K562 (cell line): ENCODE results near the gene ZNRD2. TPM values are rescaled to one million over a fixed set of nuclear protein-coding genes. Genes with fewer than 3 reads are reported as not detected.

Experiments used
- ATAC-seq: fragments of 200-7000 bp; cut with Tn5 transposase; 3 replicates; pipeline ENCODE4 v1.9.1; 2020; ENCODE audit warnings: moderate library complexity
- BruUV-seq: library from RNA; stranded (reverse); fragments of 400-500 nt; replicated peaks from 2 replicates; lab custom pipeline; 2021; lab: Mats Ljungman, UMichigan
- CTCF ChIA-PET: fragments of 300-600 bp; formaldehyde crosslinking; extraction: SDS; loops from one replicate; lab custom pipeline; 2021; ENCODE audit warnings: low intra/inter-chr PET ratio; lab: Yijun Ruan, JAX
- POLR2A ChIA-PET: fragments of 300-600, 350-650 bp; sonication (Branson Sonifier 250); formaldehyde crosslinking; extraction: SDS; loops from one replicate; lab custom pipeline; 2021; ENCODE audit warnings: antibody characterized with exemption, inconsistent platforms; lab: Yijun Ruan, JAX
- DNase-seq, 4 experiments: peaks; one replicate each; pipeline versions ENCODE4 v3.0.0 to v3.0.0-alpha.2; 2011 to 2018; ENCODE audit warnings: low spot score in 3 of 4, mixed read lengths in 3 of 4; ENCODE audit errors: extremely low read depth in 1 of 4
- FAIRE-seq: peaks from 2 replicates; lab custom pipeline; 2011; peaks lifted over from hg19 to GRCh38; lab: Jason Lieb, UNC
- H2AFZ ChIP-seq: 2 replicates; pipeline ENCODE4 v1.6.0; 2011; ENCODE audit warnings: low read depth, low read length, control low read depth, inconsistent platforms
- H3K27ac ChIP-seq: fragments of 200-600 bp; 3 replicates; pipeline ENCODE4 v1.8.0; 2011; ENCODE audit warnings: low read depth, mild to moderate bottlenecking, control low read depth, inconsistent platforms, low read length, moderate library complexity, mixed read lengths; ENCODE audit errors: extremely low read depth
- H3K27me3 ChIP-seq, 2 experiments: fragments of 300-600 bp in 1 of 2; 2 replicates in 1 of 2; 3 replicates in 1 of 2; pipeline versions ENCODE4 v1.6.0 to v1.8.0; 2011; ENCODE audit warnings: inconsistent platforms in 2 of 2, low read length in 2 of 2, mild to moderate bottlenecking in 1 of 2, mixed read lengths in 1 of 2, moderate library complexity in 1 of 2; ENCODE audit not compliant: control insufficient read depth in 2 of 2, insufficient read depth in 2 of 2
- H3K36me3 ChIP-seq: fragments of 300-600 bp; 3 replicates; pipeline ENCODE4 v1.8.0; 2011; ENCODE audit warnings: mild to moderate bottlenecking, low read length, inconsistent platforms; ENCODE audit not compliant: control insufficient read depth, insufficient read depth
- H3K4me1 ChIP-seq, 2 experiments: fragments of 200-600 bp in 1 of 2; replicated peaks in 1 of 2; 2 replicates in 1 of 2; 3 replicates in 1 of 2; pipeline versions ENCODE4 v1.5.1 to v1.8.0; 2011; ENCODE audit warnings: inconsistent platforms in 2 of 2, low read length in 2 of 2, mild to moderate bottlenecking in 1 of 2, mixed read lengths in 1 of 2, moderate library complexity in 1 of 2; ENCODE audit not compliant: control insufficient read depth in 2 of 2, insufficient read depth in 2 of 2
- H3K4me2 ChIP-seq: 2 replicates; pipeline ENCODE4 v1.6.1; 2011; ENCODE audit warnings: low read length, control low read depth, inconsistent platforms, mixed read lengths; ENCODE audit not compliant: insufficient read depth
- H3K4me3 ChIP-seq: fragments of 200-600 bp; sonication (generic), shearing (Covaris generic); 2 replicates; pipeline ENCODE4 v1.5.1; 2016; ENCODE audit warnings: control low read depth, inconsistent platforms
- H3K79me2 ChIP-seq: fragments of 200-600 bp; 3 replicates; pipeline ENCODE4 v1.8.0; 2011; ENCODE audit warnings: low read length, inconsistent platforms; ENCODE audit not compliant: control insufficient read depth, insufficient read depth
- H3K9ac ChIP-seq, 2 experiments: 2 replicates each; pipeline versions ENCODE4 v1.6.0 to v1.6.1; 2011; ENCODE audit warnings: low read depth in 2 of 2, low read length in 2 of 2, control low read depth in 1 of 2, inconsistent platforms in 1 of 2, mild to moderate bottlenecking in 1 of 2, mixed read lengths in 1 of 2; ENCODE audit not compliant: insufficient read depth in 1 of 2
- H3K9me1 ChIP-seq: one replicate; pipeline ENCODE4 v1.6.0; 2011; ENCODE audit warnings: inconsistent platforms, mild to moderate bottlenecking, low read length, moderate library complexity; ENCODE audit not compliant: control insufficient read depth, insufficient read depth
- H3K9me3 ChIP-seq: replicated peaks from 2 replicates; pipeline ENCODE4 v1.5.1; 2011; ENCODE audit warnings: low read depth, low read length, inconsistent platforms; ENCODE audit not compliant: control insufficient read depth, insufficient read depth
- H4K20me1 ChIP-seq: replicated peaks from 2 replicates; pipeline ENCODE4 v1.6.1; 2011; ENCODE audit warnings: low read length, inconsistent platforms, mixed read lengths; ENCODE audit not compliant: control insufficient read depth, insufficient read depth
- ZNF830 ChIP-seq: fragments of 250-450 bp; sonication (Bioruptor Pico); IDR thresholded peaks from 2 replicates; pipeline ENCODE4 v1.5.0; 2021; ENCODE audit warnings: mild to moderate bottlenecking
- WGBS: fragments of 100-300 bp; shearing (Covaris generic); methylation state at CpG from one replicate; pipeline ENCODE4 v1.1.6; 2016; ENCODE audit warnings: low coverage, mixed read lengths; ENCODE audit not compliant: insufficient coverage; ENCODE audit errors: missing lambda C conversion rate; 5-methylcytosine and 5-hydroxymethylcytosine counted together
- in situ Hi-C: fragments of 300-500 bp; cut with MboI; formaldehyde crosslinking; loops from 4 replicates; pipeline ENCODE4 v1.15.0; 2018; ENCODE audit warnings: inconsistent platforms, mixed read lengths
- intact Hi-C: fragments of 100-400 bp; cut with micrococcal nuclease; formaldehyde crosslinking; loops from 2 replicates; pipeline ENCODE4 v1.14.2; 2022
- polyA plus RNA-seq, 8 experiments: library from polyadenylated mRNA; depleted of rRNA in 4 of 8; stranded (reverse) in 5 of 8; unstranded in 3 of 8; fragments of >200 nt; fragmentation: Nextera tagmentation in 2 of 8; fragmentation: Illumina TruSeq in 1 of 8; extraction: Ambion mirVana in 2 of 8; extraction: Trizol in 1 of 8; gene quantifications; 2 replicates each; pipeline versions ENCODE4 v1.2.1 to v1.2.3, GENCODE V29; 2011 to 2014; ENCODE audit warnings: inconsistent platforms in 1 of 8, missing spikeins in 1 of 8
- total RNA-seq, 7 experiments: library from RNA; depleted of rRNA in 6 of 7; stranded (reverse); fragments of >200 nt in 6 of 7; fragmentation: Illumina TruSeq in 2 of 7; extraction: Trizol in 2 of 7; gene quantifications; 2 replicates each; pipeline versions ENCODE4 v1.2.1 to v1.2.3, GENCODE V29; 2011 to 2021; ENCODE audit warnings: low replicate concordance in 1 of 7
- TF ChIP-seq, protein P1 (sequence below): sonication (generic); formaldehyde crosslinking; IDR thresholded peaks from 2 replicates; pipeline ENCODE4 v1.8.1; 2023; ENCODE audit warnings: mild to moderate bottlenecking, missing genetic modification reagents
- TF ChIP-seq, protein P2 (sequence below): fragments of 450-650 bp; IDR thresholded peaks from 2 replicates; pipeline ENCODE4 v1.6.1; 2016

ZNRD2 gene
- total and polyA plus RNA-seq, 9 of the 15 experiments (the other 6 are each of a cell fraction or from before 2014, with no cell fraction given), result 13.4 to 129 (median 60.4) TPM

DNA sequence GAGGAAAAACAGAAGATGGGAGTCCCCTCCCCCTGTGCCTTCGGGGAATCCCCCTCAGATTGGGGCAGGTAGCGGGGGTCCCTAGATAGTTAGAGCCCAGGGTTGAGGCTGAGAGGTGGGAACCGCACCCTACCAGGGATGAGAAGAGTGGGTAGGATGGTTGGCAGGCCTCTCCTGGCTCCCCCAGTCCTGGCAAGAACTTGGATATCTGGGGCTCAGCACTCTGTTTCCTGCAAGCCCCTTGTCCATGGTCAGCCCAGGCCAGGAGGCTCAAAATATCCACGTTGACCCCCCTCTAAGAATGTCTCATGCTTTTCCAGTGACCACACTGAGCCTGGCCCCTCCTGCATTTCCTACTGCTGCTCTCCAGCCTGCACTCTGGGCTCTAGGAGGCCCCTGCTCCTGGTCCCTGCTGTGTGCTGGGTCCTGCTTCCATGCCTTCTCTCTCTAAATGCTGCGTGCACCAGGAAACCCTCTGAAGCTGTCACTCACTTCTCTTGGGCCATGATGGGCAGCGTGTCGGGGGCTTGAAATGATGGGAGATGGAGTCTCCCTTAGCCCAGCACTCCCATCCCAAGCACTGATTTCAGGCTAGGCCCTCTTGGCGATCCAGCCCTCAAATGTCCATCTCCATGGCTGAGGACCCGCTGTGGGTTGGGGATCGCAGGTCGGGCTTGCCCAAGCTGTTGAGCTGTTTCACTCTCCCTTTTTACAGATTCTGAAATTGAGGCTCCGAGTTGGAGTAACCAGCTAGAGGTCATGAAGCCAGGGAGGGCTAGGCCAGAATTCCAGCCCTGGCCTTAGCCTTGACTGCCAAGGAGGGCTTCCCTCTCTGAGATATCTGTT lies 41.7 kb downstream of the ZNRD2 start:
- TF ChIP-seq, protein P1, sequence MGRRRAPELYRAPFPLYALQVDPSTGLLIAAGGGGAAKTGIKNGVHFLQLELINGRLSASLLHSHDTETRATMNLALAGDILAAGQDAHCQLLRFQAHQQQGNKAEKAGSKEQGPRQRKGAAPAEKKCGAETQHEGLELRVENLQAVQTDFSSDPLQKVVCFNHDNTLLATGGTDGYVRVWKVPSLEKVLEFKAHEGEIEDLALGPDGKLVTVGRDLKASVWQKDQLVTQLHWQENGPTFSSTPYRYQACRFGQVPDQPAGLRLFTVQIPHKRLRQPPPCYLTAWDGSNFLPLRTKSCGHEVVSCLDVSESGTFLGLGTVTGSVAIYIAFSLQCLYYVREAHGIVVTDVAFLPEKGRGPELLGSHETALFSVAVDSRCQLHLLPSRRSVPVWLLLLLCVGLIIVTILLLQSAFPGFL (CRISPR knock-in tag), result 0 out of 2 replicates have a peak, but pooled peaks have one; percentile 48
- TF ChIP-seq, protein P2, sequence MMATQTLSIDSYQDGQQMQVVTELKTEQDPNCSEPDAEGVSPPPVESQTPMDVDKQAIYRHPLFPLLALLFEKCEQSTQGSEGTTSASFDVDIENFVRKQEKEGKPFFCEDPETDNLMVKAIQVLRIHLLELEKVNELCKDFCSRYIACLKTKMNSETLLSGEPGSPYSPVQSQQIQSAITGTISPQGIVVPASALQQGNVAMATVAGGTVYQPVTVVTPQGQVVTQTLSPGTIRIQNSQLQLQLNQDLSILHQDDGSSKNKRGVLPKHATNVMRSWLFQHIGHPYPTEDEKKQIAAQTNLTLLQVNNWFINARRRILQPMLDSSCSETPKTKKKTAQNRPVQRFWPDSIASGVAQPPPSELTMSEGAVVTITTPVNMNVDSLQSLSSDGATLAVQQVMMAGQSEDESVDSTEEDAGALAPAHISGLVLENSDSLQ, result peak; percentile 52
- no peak for TF ChIP-seq ZNF830
- 66% methylated on average over 11 of the region's 12 CpGs for WGBS
- ChIA-PET CTCF (no interaction called here), POLR2A (interaction anchor here (0.6 to 1.9 kb wide), 7 partner anchors 8 to 162 kb away, joined by 3 to 9 read pairs (median 4); partner anchors contain the start of gene KCNK7)
- BruUV-seq, result no TSS peak
- peaks cover 42% of the 10 kb centered on the region; the same call in 2 of the 3 replicates for H3K36me3 ChIP-seq
- H4K20me1 ChIP-seq, result no peaks in the 10 kb centered on the region; the same call in 1 of the 2 replicates
- peaks cover 54% of the 10 kb centered on the region for H3K79me2 ChIP-seq
- peak overlapping the region; percentile 8; the same call in 2 of the 3 replicates for H3K27ac ChIP-seq
- FAIRE-seq (no peak), ATAC-seq (no peak), DNase-seq (no peak)
- peak overlapping the region; percentile 90 for H3K4me2 ChIP-seq
- intact Hi-C loops (no loop called here), in situ Hi-C loops (no loop called here)
- no peaks in the 10 kb centered on the region for H3K9me3 ChIP-seq
- H3K9me1 ChIP-seq, result no peaks in the 10 kb centered on the region
- H3K4me1 ChIP-seq, result peaks cover 23 to 65% of the 10 kb centered on the region in 2 experiments
- H3K9ac ChIP-seq, result peak overlapping the region; percentile 13 to 93; a peak in 3 of 4 replicates
- H2AFZ ChIP-seq, result no peak overlapping the region
- no peaks in the 10 kb centered on the region for H3K27me3 ChIP-seq
- H3K4me3 ChIP-seq, result peak overlapping the region; percentile 87; the same call in 1 of the 2 replicates
